Uterus (tissue), 4 donors: Measurements from ENCODE around the gene EYA3. TPM values are rescaled to one million over a fixed set of nuclear protein-coding genes. Genes with fewer than 3 reads are reported as not detected.

ENCODE experiments used
- DNase-seq, 2 donors: peaks; one replicate each; pipeline ENCODE4 v3.0.0-alpha.2; 2019 to 2020
- H3K27ac ChIP-seq, 2 donors: fragments of 200-600 bp; sonication (generic); 1 replicate in 1 of 2; 2 replicates in 1 of 2; pipeline ENCODE4 v1.5.1; 2016 to 2018
- H3K27me3 ChIP-seq, 2 donors: fragments of 200-600 bp; sonication (generic); one replicate each; pipeline ENCODE4 v1.5.1; 2018 to 2019; ENCODE audit warnings: control low read depth in 1 of 2
- H3K36me3 ChIP-seq, 2 donors: fragments of 200-600 bp; sonication (generic); one replicate each; pipeline ENCODE4 v1.5.1; 2019; ENCODE audit warnings: control low read depth in 1 of 2
- H3K4me1 ChIP-seq, 2 donors: fragments of 200-600 bp; sonication (generic); one replicate each; pipeline ENCODE4 v1.5.1; 2018 to 2019; ENCODE audit warnings: control low read depth in 1 of 2
- H3K4me3 ChIP-seq, 2 donors: fragments of 200-600 bp; sonication (generic); 1 replicate in 1 of 2; 2 replicates in 1 of 2; pipeline ENCODE4 v1.5.1; 2018 to 2019; ENCODE audit warnings: mild to moderate bottlenecking in 1 of 2
- H3K9me3 ChIP-seq, 2 donors: fragments of 200-600 bp; sonication (generic); one replicate each; pipeline ENCODE4 v1.5.1; 2019; ENCODE audit warnings: control low read depth in 1 of 2
- CTCF ChIP-seq, 4 experiments: fragments of 200-600 bp in 2 of 4; fragments of 450-650 bp in 2 of 4; sonication (generic) in 2 of 4; IDR thresholded peaks; one replicate each; pipeline ENCODE4 v1.5.1; 2016 to 2019; ENCODE audit warnings: antibody characterized with exemption in 4 of 4, mild to moderate bottlenecking in 2 of 4, moderate library complexity in 1 of 4
- POLR2A ChIP-seq, 2 donors: fragments of 450-650 bp; IDR thresholded peaks; one replicate each; pipeline ENCODE4 v1.6.1; 2016; ENCODE audit warnings: antibody characterized with exemption in 2 of 2, mild to moderate bottlenecking in 1 of 2, moderate library complexity in 1 of 2
- intact Hi-C: fragments of 100-400 bp; cut with DNase I; formaldehyde crosslinking; loops from one replicate; pipeline ENCODE4 v1.15.1; 2023; ENCODE audit warnings: low total_unique reads
- total RNA-seq, 4 donors: library from RNA; depleted of rRNA in 3 of 4; stranded (reverse); fragments of >200 nt in 3 of 4; gene quantifications; one replicate each; pipeline versions ENCODE4 v1.1.0 to v1.2.4, GENCODE V29; 2014 to 2023
- donor health status: DM: yes; HTN: yes; CAD: no.

EYA3 gene
- total RNA-seq, 4 donors from 2014 or later, result 7.2 to 30.4 (median 13.1) TPM

GRCh38 chr1:28111157-28111556 is 22.7 kb upstream of the EYA3 start:
- Histone ChIP-seq H3K4me1 (no peaks in the 10 kb centered on the region), H3K27ac (no peak overlapping the region), H3K36me3 (no peaks in the 10 kb centered on the region), H3K27me3 (no peaks in the 10 kb centered on the region), H3K9me3 (no peaks in the 10 kb centered on the region), H3K4me3 (no peak overlapping the region)
- DNase-seq, result no peak
- intact Hi-C loops, result no loop called here
- TF ChIP-seq CTCF (IDR thresholded peaks at IDR 0.05) (no peak), POLR2A (IDR thresholded peaks at IDR 0.05) (no peak)

GRCh38 chr1:28110555-28110954 is 22.1 kb upstream of the EYA3 start:
- DNase-seq, result no peak
- H3K4me3 ChIP-seq, result no peak overlapping the region
- no peaks in the 10 kb centered on the region for H3K27me3 ChIP-seq
- no peaks in the 10 kb centered on the region for H3K4me1 ChIP-seq
- H3K36me3 ChIP-seq, result no peaks in the 10 kb centered on the region
- intact Hi-C loops, result no loop called here
- H3K9me3 ChIP-seq, result no peaks in the 10 kb centered on the region
- no peak for TF ChIP-seq CTCF (IDR thresholded peaks at IDR 0.05)
- TF ChIP-seq POLR2A (IDR thresholded peaks at IDR 0.05), result no peak
- H3K27ac ChIP-seq, result no peak overlapping the region

- H3K27ac ChIP-seq, result no peak overlapping the region
- intact Hi-C loops, result no loop called here
- no peak for TF ChIP-seq POLR2A (IDR thresholded peaks at IDR 0.05)
- no peak for TF ChIP-seq CTCF (IDR thresholded peaks at IDR 0.05)
Observed at GRCh38 chr1:28109639-28110038, 21.2 kb upstream of the EYA3 start.

GRCh38 chr1:28108001-28108400 is 19.6 kb upstream of the EYA3 start:
- Histone ChIP-seq H3K36me3 (no peaks in the 10 kb centered on the region), H3K27me3 (no peaks in the 10 kb centered on the region), H3K9me3 (no peaks in the 10 kb centered on the region), H3K4me3 (no peak overlapping the region), H3K4me1 (no peaks in the 10 kb centered on the region), H3K27ac (no peak overlapping the region)
- no peak for TF ChIP-seq CTCF (IDR thresholded peaks at IDR 0.05)
- no peak for TF ChIP-seq POLR2A (IDR thresholded peaks at IDR 0.05)
- intact Hi-C loops, result no loop called here
- no peak for DNase-seq

More at GRCh38 chr1:28109639-28110038, 21.2 kb upstream of the EYA3 start:
- no peaks in the 10 kb centered on the region for H3K9me3 ChIP-seq
- no peaks in the 10 kb centered on the region for H3K4me1 ChIP-seq
- no peak overlapping the region for H3K4me3 ChIP-seq
- DNase-seq, result no peak
- H3K36me3 ChIP-seq, result no peaks in the 10 kb centered on the region
- no peaks in the 10 kb centered on the region for H3K27me3 ChIP-seq

GRCh38 chr1:28104866-28105467 is 16.6 kb upstream of the EYA3 start:
- Histone ChIP-seq H3K27me3 (no peaks in the 10 kb centered on the region), H3K4me3 (no peak overlapping the region), H3K9me3 (no peaks in the 10 kb centered on the region), H3K27ac (peak overlapping the region in 1 of 2 donors; percentile 9), H3K4me1 (no peaks in the 10 kb centered on the region), H3K36me3 (no peaks in the 10 kb centered on the region)
- DNase-seq, result no peak
- TF ChIP-seq CTCF (IDR thresholded peaks at IDR 0.05) (no peak), POLR2A (IDR thresholded peaks at IDR 0.05) (no peak)
- intact Hi-C loops, result no loop called here
